HepG2 (cell line): ENCODE results near the gene MAST1. TPM values are rescaled to one million over a fixed set of nuclear protein-coding genes. Genes with fewer than 3 reads are reported as not detected.

Experiments
- ATAC-seq: fragments of 200-7000 bp; cut with Tn5 transposase; 3 replicates; pipeline ENCODE4 v1.9.1; 2020; ENCODE audit warnings: mild to moderate bottlenecking, moderate library complexity
- BruUV-seq: library from RNA; stranded (reverse); fragments of 400-500 nt; replicated peaks from 2 replicates; lab custom pipeline; 2021; lab: Mats Ljungman, UMichigan
- CTCF ChIA-PET: fragments of 300-600 bp; formaldehyde crosslinking; extraction: SDS; loops from one replicate; lab custom pipeline; 2021; ENCODE audit warnings: low total read pairs, inconsistent platforms, low intra/inter-chr PET ratio; lab: Yijun Ruan, JAX
- POLR2A ChIA-PET: fragments of 350-600 bp; sonication (Branson Sonifier 250); formaldehyde crosslinking; loops from one replicate; lab custom pipeline; 2020; ENCODE audit warnings: antibody characterized with exemption, inconsistent platforms; lab: Yijun Ruan, JAX
- DNase-seq: peaks from one replicate; pipeline ENCODE4 v3.0.0-alpha.2; 2015; ENCODE audit warnings: low spot score
- FAIRE-seq: peaks from 3 replicates; lab custom pipeline; 2011; peaks lifted over from hg19 to GRCh38; lab: Jason Lieb, UNC
- H2AFZ ChIP-seq: one replicate; pipeline ENCODE4 v1.6.1; 2011; ENCODE audit warnings: low read length, inconsistent platforms
- H3K27ac ChIP-seq: fragments of 300-600 bp; 3 replicates; pipeline ENCODE4 v1.8.0; 2011; ENCODE audit warnings: mixed run types, mild to moderate bottlenecking, mixed read lengths, low read length, inconsistent platforms; ENCODE audit not compliant: insufficient read depth; ENCODE audit errors: extremely low read length
- H3K27me3 ChIP-seq, 2 experiments: fragments of 200-600 bp in 1 of 2; 2 replicates in 1 of 2; 3 replicates in 1 of 2; pipeline versions ENCODE4 v1.6.0 to v1.8.0; 2011; ENCODE audit warnings: low read length in 2 of 2, mild to moderate bottlenecking in 2 of 2, moderate library complexity in 2 of 2, inconsistent platforms in 1 of 2; ENCODE audit not compliant: insufficient read depth in 2 of 2, control insufficient read depth in 1 of 2
- H3K36me3 ChIP-seq, 2 experiments: fragments of 200-600 bp in 1 of 2; replicated peaks in 1 of 2; 2 replicates in 1 of 2; 3 replicates in 1 of 2; pipeline versions ENCODE4 v1.5.1 to v1.8.0; 2011; ENCODE audit warnings: low read length in 2 of 2, inconsistent platforms in 1 of 2; ENCODE audit not compliant: insufficient read depth in 2 of 2, control insufficient read depth in 1 of 2
- H3K4me1 ChIP-seq: 2 replicates; pipeline ENCODE4 v1.5.1; 2012; ENCODE audit warnings: low read length, inconsistent platforms; ENCODE audit not compliant: insufficient read depth
- H3K4me2 ChIP-seq: 2 replicates; pipeline ENCODE4 v1.6.0; 2011; ENCODE audit warnings: low read depth, low read length, inconsistent platforms
- H3K4me3 ChIP-seq, 3 experiments: fragments of 200-600 bp in 1 of 3; sonication (generic), shearing (Covaris generic) in 1 of 3; replicated peaks in 1 of 3; 2 replicates each; pipeline ENCODE4 v1.5.1; 2011 to 2016; ENCODE audit warnings: low read length in 3 of 3, inconsistent platforms in 2 of 3, low read depth in 2 of 3, mild to moderate bottlenecking in 2 of 3, control low read depth in 1 of 3, mixed read lengths in 1 of 3; ENCODE audit not compliant: insufficient read depth in 1 of 3
- H3K79me2 ChIP-seq: one replicate; pipeline ENCODE4 v1.6.1; 2011; ENCODE audit warnings: low read length, inconsistent platforms; ENCODE audit not compliant: insufficient read depth
- H3K9ac ChIP-seq: 2 replicates; pipeline ENCODE4 v1.6.0; 2011; ENCODE audit warnings: mild to moderate bottlenecking, low read depth, low read length, inconsistent platforms; ENCODE audit not compliant: insufficient read depth
- H3K9me3 ChIP-seq: 2 replicates; pipeline ENCODE4 v1.5.1; 2012; ENCODE audit warnings: mild to moderate bottlenecking, low read length
- H4K20me1 ChIP-seq: 2 replicates; pipeline ENCODE4 v1.6.0; 2011; ENCODE audit warnings: inconsistent platforms, mild to moderate bottlenecking, low read length, moderate library complexity; ENCODE audit not compliant: insufficient read depth
- CAMTA2 ChIP-seq: sonication (generic); formaldehyde crosslinking; IDR thresholded peaks from 2 replicates; pipeline ENCODE4 v1.4.0; 2020; ENCODE audit warnings: mild to moderate bottlenecking, missing genetic modification reagents, borderline replicate concordance
- FOXC1 ChIP-seq: sonication (generic); formaldehyde crosslinking; IDR thresholded peaks from 2 replicates; pipeline ENCODE4 v1.8.0; 2022; ENCODE audit warnings: mild to moderate bottlenecking, missing genetic modification reagents, borderline replicate concordance
- ISX ChIP-seq: sonication (generic); formaldehyde crosslinking; conservative IDR thresholded peaks from 2 replicates; pipeline ENCODE4 v1.5.0; 2020; ENCODE audit warnings: missing genetic modification reagents
- MAFK ChIP-seq, 2 experiments: IDR thresholded peaks in 1 of 2; conservative IDR thresholded peaks in 1 of 2; 2 replicates each; pipeline ENCODE4 v1.6.1; 2011; ENCODE audit warnings: improper control_type of control experiment in 2 of 2, low read length in 2 of 2
- SIX4 ChIP-seq: sonication (generic); formaldehyde crosslinking; IDR thresholded peaks from 2 replicates; pipeline ENCODE4 v1.4.0; 2020; ENCODE audit warnings: missing genetic modification reagents
- ZFP82 ChIP-seq: sonication (generic); formaldehyde crosslinking; IDR thresholded peaks from 2 replicates; pipeline ENCODE4 v1.5.1; 2020; ENCODE audit warnings: mild to moderate bottlenecking, missing genetic modification reagents, borderline replicate concordance
- ZMAT3 ChIP-seq: sonication (generic); formaldehyde crosslinking; conservative IDR thresholded peaks from 2 replicates; pipeline ENCODE4 v1.7.0; 2021; ENCODE audit warnings: missing genetic modification reagents
- ZNF121 ChIP-seq: sonication (generic); formaldehyde crosslinking; IDR thresholded peaks from 2 replicates; pipeline ENCODE4 v1.5.0; 2020; ENCODE audit warnings: mild to moderate bottlenecking, missing genetic modification reagents
- ZNF124 ChIP-seq: sonication (generic); formaldehyde crosslinking; IDR thresholded peaks from 2 replicates; pipeline ENCODE4 v1.4.0; 2020; ENCODE audit warnings: missing genetic modification reagents
- ZSCAN29 ChIP-seq: sonication (generic); formaldehyde crosslinking; conservative IDR thresholded peaks from 2 replicates; pipeline ENCODE4 v1.4.0; 2020; ENCODE audit warnings: mild to moderate bottlenecking, missing genetic modification reagents
- WGBS: methylation state at CpG from one replicate; pipeline ENCODE4 v1.1.6; 2017; ENCODE audit warnings: low lambda C conversion rate; 5-methylcytosine and 5-hydroxymethylcytosine counted together
- in situ Hi-C: cut with HindIII; loops from 2 replicates; pipeline ENCODE4 v1.10.0; 2017; ENCODE audit warnings: low pct_unique_long_range_greater_than_20kb; ENCODE audit not compliant: extremely low pct_ligation_motif_present
- intact Hi-C: fragments of 100-400 bp; cut with micrococcal nuclease; formaldehyde crosslinking; loops from one replicate; pipeline ENCODE4 v1.10.0; 2022; ENCODE audit not compliant: unreplicated experiment
- polyA plus RNA-seq, 8 experiments: library from polyadenylated mRNA; depleted of rRNA in 3 of 8; stranded (reverse) in 7 of 8; unstranded in 1 of 8; fragments of >200 nt; fragmentation: Illumina TruSeq in 4 of 8; extraction: Trizol in 4 of 8; gene quantifications; 2 replicates each; pipeline versions ENCODE4 v1.2.1 to v1.2.3, GENCODE V29; 2011 to 2016; ENCODE audit warnings: low read depth in 4 of 8, missing spikeins in 1 of 8, mixed read lengths in 1 of 8; ENCODE audit not compliant: insufficient read depth in 1 of 8
- total RNA-seq, 5 experiments: library from RNA; depleted of rRNA; stranded (reverse); fragments of >200 nt; fragmentation: Illumina TruSeq; extraction: Trizol; gene quantifications; 2 replicates each; pipeline ENCODE4 v1.2.3, GENCODE V29; 2016; ENCODE audit warnings: low read depth in 1 of 5

MAST1 gene
- total and polyA plus RNA-seq, 2 of the 13 experiments (the other 11 are each of a cell fraction or from before 2014, with no cell fraction given), result 0.73 to 4.7 TPM

DNA sequence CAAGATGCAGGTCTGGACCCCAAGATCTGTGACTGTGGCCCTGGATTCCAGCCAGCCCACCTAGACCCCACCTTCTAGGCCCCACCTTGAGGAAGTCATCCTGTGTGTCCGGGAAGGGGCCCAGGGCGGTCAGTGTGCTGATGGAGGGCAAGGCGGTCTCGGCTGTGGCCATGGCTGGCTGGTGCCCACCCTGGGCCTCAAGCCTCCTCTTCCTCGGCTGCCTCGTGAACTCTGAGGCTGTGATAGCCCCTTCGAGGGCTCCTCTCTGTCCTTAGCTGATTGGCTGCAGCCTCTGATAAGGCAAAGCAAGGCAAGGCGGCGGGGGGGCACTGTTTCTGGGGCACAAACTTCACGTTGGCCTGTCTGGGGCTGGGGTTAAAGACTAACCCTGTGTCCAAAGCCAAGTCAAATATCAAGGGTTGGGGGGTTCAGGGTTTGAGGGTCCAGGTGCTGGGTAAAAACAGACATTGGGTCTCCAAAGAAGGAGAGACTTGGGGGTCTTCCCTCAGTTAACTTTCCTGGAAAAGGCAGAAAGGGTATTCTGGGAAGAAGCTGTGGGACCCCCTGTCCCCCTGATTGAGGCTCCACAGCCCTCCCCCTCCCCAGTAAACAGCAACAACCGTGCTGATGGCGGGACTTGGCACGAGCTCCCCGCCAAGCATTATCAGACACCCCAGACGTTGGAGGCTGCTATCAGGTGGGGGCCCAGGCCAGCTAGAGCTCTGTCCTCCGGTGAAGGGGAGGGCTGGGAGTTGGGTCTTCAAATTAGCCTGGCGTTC is 48.8 kb downstream of the MAST1 start, which contains the start of gene KLF1:
Gene KLF1, minus strand, starts transcription at position 233 of the 779 bp plus-strand sequence. Its CDS starts 61 bp downstream, at position 172.
- TF ChIP-seq ZNF121 (CRISPR knock-in tag) (no peak), FOXC1 (CRISPR knock-in tag) (no peak), ZNF124 (CRISPR knock-in tag) (no peak), ZSCAN29 (no peak), MAFK (conservative IDR thresholded peaks at IDR 0.05 in 1 of 2, IDR thresholded peaks at IDR 0.05 in 1 of 2; ENCODE audit: low read length in 2 of 2) (no peak), ISX (CRISPR knock-in tag) (no peak), ZMAT3 (CRISPR knock-in tag) (no peak), SIX4 (CRISPR knock-in tag) (no peak), CAMTA2 (CRISPR knock-in tag) (no peak), ZFP82 (CRISPR knock-in tag) (no peak)
- Histone ChIP-seq H3K27me3 (peaks cover 0 to 18% of the 10 kb centered on the region in 2 experiments; a peak in 3 of 5 replicates), H3K27ac (no peak within 1 kb of the TSS), H2AFZ (no peak within 1 kb of the TSS), H3K9me3 (peaks cover 13% of the 10 kb centered on the region), H3K79me2 (peaks cover 8% of the 10 kb centered on the region), H3K4me2 (peak within 1 kb of the TSS; percentile 80), H3K36me3 (no peaks in the 10 kb centered on the region), H3K9ac (no peak within 1 kb of the TSS), H3K4me3 (peak within 1 kb of the TSS in 2 of 3 experiments; percentile 48 to 69; a peak in 3 of 6 replicates), H4K20me1 (no peaks in the 10 kb centered on the region), H3K4me1 (peaks cover 45% of the 10 kb centered on the region)
- intact Hi-C loops (no loop called here), in situ Hi-C loops (no loop called here)
- FAIRE-seq, result no peak
- 0% methylated on average over 4 of the region's 17 CpGs for WGBS
- POLR2A ChIA-PET, result no interaction called here
- no TSS peak for BruUV-seq
- no peak for ATAC-seq
- CTCF ChIA-PET, result no interaction called here
- DNase-seq, result no peak
